Lung (tissue), 16 donors: ENCODE results near the gene SPATA31D1. TPM values are rescaled to one million over a fixed set of nuclear protein-coding genes. Genes with fewer than 3 reads are reported as not detected.
"Not testable (repeated sequence)": the region's sequence is repeated elsewhere in the genome, so short reads cannot be mapped to it uniquely, and the experiment has no call there.

Experiments
- ATAC-seq: fragments of 200-7000 bp; cut with Tn5 transposase; one replicate; pipeline ENCODE4 v1.9.1; 2020; ENCODE audit warnings: moderate number of reproducible peaks; ENCODE audit not compliant: insufficient read depth, low FRiP score
- DNase-seq, 3 donors: peaks; one replicate each; pipeline ENCODE4 v3.0.0-alpha.2; 2013 to 2017
- H3K27ac ChIP-seq, 2 donors: one replicate each; pipeline ENCODE4 v1.5.1; 2013; ENCODE audit warnings: mild to moderate bottlenecking in 2 of 2, moderate library complexity in 2 of 2, control low read depth in 1 of 2, inconsistent platforms in 1 of 2, low read depth in 1 of 2, low read length in 1 of 2
- H3K27me3 ChIP-seq, 3 donors: one replicate each; pipeline ENCODE4 v1.5.1; 2013; ENCODE audit warnings: low read length in 2 of 3; ENCODE audit not compliant: control insufficient read depth in 3 of 3, insufficient read depth in 3 of 3
- H3K36me3 ChIP-seq, 4 donors: one replicate each; pipeline ENCODE4 v1.5.1; 2013; ENCODE audit warnings: low read length in 4 of 4, mild to moderate bottlenecking in 1 of 4, moderate library complexity in 1 of 4; ENCODE audit not compliant: control insufficient read depth in 4 of 4, insufficient read depth in 4 of 4
- H3K4me1 ChIP-seq, 5 donors: one replicate each; pipeline ENCODE4 v1.5.1; 2013; ENCODE audit warnings: low read length in 5 of 5, mild to moderate bottlenecking in 2 of 5, moderate library complexity in 1 of 5; ENCODE audit not compliant: control insufficient read depth in 5 of 5, insufficient read depth in 5 of 5
- H3K4me3 ChIP-seq: one replicate; pipeline ENCODE4 v1.5.1; 2013; ENCODE audit warnings: mild to moderate bottlenecking, control low read depth, moderate library complexity
- H3K9ac ChIP-seq, 2 donors: one replicate each; pipeline ENCODE4 v1.5.1; 2013; ENCODE audit warnings: low read length in 2 of 2, control low read depth in 1 of 2; ENCODE audit not compliant: insufficient read depth in 1 of 2
- H3K9me3 ChIP-seq, 4 donors: one replicate each; pipeline ENCODE4 v1.5.1; 2013; ENCODE audit warnings: low read length in 3 of 4, mild to moderate bottlenecking in 1 of 4, moderate library complexity in 1 of 4; ENCODE audit not compliant: control insufficient read depth in 4 of 4, insufficient read depth in 3 of 4
- WGBS, 2 donors: extraction: QIAGEN DNeasy Blood & Tissue Kit; methylation state at CpG; one replicate each; pipeline ENCODE4 v1.1.7; 2013; 5-methylcytosine and 5-hydroxymethylcytosine counted together
- long read RNA-seq, 5 donors: transcript quantifications; one replicate each; lab custom pipeline, GENCODE V29; 2026
- polyA plus RNA-seq, 2 donors: library from polyadenylated mRNA; stranded (reverse); fragments of 200-250 nt; gene quantifications; one replicate each; pipeline ENCODE4 v1.2.1, GENCODE V29; 2013
- total RNA-seq, 2 donors: library from RNA; depleted of rRNA in 1 of 2; stranded (reverse); fragments of >200 nt in 1 of 2; gene quantifications; one replicate each; pipeline ENCODE4 v1.2.1, GENCODE V29; 2014 to 2021
- TF ChIP-seq, protein P1 (sequence below): IDR thresholded peaks from 2 replicates; pipeline ENCODE4 v1.5.1; 2012; ENCODE audit warnings: mild to moderate bottlenecking; ENCODE audit errors: control extremely low read depth, extremely low read depth
- donor health status: control.
- donor health status: control.
- donor health status: Bipolar disorder and iron deficiency.
- donor health status: healthy.
- donor health status: DM: yes; HTN: yes; CAD: no.

SPATA31D1 gene
- total RNA-seq = not detected
- polyA plus RNA-seq = not detected
- long read RNA-seq, donor 1 = 0 reads
- long read RNA-seq, donor 2 = 0 reads
- long read RNA-seq, donor 3 = 0 reads
- long read RNA-seq, donor 4 = 0 reads
- long read RNA-seq, donor 5 = 0 reads

DNA sequence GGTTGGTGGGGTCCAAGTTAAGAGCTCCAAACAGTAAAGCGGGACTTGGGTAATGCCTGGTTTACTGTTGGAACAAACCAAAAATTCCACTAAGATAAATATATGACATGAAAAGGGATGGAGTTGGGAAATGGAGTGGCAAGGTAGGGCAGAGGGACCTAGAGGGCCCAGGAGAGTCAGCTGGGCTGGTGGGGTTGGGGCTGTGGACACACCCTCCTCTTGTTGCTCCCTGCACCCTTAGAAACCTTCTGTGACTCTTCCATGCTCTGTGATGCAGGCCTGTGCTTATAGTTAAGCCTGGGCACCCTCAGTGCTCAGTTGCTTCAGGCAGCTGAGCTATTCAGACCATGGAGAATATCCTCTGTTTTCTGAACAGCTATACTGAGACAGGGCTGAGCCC lies at the start of gene SPATA31D1:
Gene SPATA31D1, plus strand, starts transcription at position 301 of the 400 bp plus-strand sequence. Its CDS starts 47 bp downstream, at position 348.
- not testable (repeated sequence) for H3K27ac ChIP-seq

DNA sequence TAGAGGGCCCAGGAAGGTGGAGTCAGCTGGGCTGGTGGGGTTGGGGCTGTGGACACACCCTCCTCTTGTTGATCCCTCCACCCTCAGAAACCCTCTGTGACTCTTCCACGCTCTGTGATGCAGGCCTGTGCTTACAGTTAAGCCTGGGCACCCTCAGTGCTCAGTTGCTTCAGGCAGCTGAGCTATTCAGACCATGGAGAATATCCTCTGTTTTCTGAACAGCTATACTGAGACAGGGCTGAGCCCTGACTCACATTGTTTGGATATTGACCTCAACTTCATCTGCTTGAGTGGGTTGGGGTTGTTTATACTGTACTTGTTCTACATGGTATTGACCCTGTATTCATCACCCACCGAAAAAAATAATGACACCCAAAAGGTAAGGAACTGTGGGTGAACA lies 45.2 kb upstream of the SPATA31D1 start, which contains the start of gene SPATA31D3:
Gene SPATA31D3, plus strand, starts transcription at position 108 of the 400 bp plus-strand sequence. Its CDS starts 86 bp downstream, at position 194.
- not testable (repeated sequence) for H3K27ac ChIP-seq, H3K4me1 ChIP-seq, H3K9ac ChIP-seq, H3K4me3 ChIP-seq, ATAC-seq, DNase-seq, H3K27me3 ChIP-seq, H3K9me3 ChIP-seq, H3K36me3 ChIP-seq
- WGBS, 2 donors = no CpG with 5 or more reads among the region's 2 CpGs

More for the DNA sequence above, at the start of gene SPATA31D1:
- H3K36me3 ChIP-seq, H3K9me3 ChIP-seq, H3K4me1 ChIP-seq, DNase-seq, H3K4me3 ChIP-seq, H3K27me3 ChIP-seq, H3K9ac ChIP-seq, ATAC-seq: not testable (repeated sequence)
- 96 to 98% methylated on average over 1 of the region's 1 CpG for WGBS, 2 donors

DNA sequence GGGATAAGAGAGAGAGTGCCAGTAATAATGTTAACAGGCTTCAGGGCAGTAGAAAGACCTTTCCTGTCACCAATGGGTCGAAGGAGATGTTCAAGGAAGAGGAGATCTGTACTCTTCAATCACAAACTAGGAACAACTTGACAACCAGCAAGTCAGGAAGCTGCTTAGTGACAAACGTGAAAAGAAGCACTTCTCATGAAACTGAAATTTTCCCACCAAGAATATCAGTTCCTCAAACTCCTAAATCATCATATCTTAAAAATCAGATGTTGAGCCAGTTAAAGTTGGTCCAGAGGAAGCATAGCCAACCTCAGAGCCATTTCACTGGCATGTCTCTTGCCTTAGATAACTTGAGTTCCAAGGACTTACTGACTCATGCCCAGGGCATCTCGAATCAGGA lies 39.9 kb upstream of the SPATA31D1 start:
- ATAC-seq, DNase-seq, H3K4me3 ChIP-seq, H3K27ac ChIP-seq, H3K9ac ChIP-seq, H3K27me3 ChIP-seq, H3K36me3 ChIP-seq, H3K9me3 ChIP-seq, H3K4me1 ChIP-seq: not testable (repeated sequence)
- 80 to 93% methylated on average over 1 of the region's 3 CpGs for WGBS, 2 donors

DNA sequence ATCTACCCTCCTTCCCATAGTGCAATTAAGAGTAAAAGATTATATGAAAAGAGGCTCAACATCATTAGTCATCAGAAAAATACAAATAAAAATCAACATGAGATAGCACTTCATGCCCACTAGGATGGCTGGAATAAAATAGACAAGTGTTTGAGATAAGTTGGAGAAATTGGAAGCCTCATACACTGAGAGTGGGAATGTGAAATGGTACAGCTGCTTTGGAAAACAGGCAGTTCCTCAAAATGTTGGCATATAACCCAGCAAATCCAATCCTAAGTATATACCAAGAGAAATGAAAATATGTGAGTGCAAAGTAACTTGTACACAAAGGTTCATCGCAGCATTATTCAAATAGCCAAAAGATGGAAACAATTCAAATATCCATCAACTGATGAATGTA lies 35.5 kb upstream of the SPATA31D1 start:
- DNase-seq (peak in 2 of 3 donors; percentile 61 to 66), ATAC-seq (no peak)
- Histone ChIP-seq H3K27me3 (no peaks in the 10 kb centered on the region), H3K9ac (no peak overlapping the region), H3K4me3 (no peak overlapping the region), H3K4me1 (no peaks in the 10 kb centered on the region), H3K9me3 (peaks cover 0 to 9% (median 6%) of the 10 kb centered on the region in 4 donors), H3K36me3 (no peaks in the 10 kb centered on the region), H3K27ac (no peak overlapping the region)
- TF ChIP-seq, protein P1, sequence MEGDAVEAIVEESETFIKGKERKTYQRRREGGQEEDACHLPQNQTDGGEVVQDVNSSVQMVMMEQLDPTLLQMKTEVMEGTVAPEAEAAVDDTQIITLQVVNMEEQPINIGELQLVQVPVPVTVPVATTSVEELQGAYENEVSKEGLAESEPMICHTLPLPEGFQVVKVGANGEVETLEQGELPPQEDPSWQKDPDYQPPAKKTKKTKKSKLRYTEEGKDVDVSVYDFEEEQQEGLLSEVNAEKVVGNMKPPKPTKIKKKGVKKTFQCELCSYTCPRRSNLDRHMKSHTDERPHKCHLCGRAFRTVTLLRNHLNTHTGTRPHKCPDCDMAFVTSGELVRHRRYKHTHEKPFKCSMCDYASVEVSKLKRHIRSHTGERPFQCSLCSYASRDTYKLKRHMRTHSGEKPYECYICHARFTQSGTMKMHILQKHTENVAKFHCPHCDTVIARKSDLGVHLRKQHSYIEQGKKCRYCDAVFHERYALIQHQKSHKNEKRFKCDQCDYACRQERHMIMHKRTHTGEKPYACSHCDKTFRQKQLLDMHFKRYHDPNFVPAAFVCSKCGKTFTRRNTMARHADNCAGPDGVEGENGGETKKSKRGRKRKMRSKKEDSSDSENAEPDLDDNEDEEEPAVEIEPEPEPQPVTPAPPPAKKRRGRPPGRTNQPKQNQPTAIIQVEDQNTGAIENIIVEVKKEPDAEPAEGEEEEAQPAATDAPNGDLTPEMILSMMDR = no peak
- WGBS, 2 donors = 83 to 94% methylated on average over 1 of the region's 1 CpG

DNA sequence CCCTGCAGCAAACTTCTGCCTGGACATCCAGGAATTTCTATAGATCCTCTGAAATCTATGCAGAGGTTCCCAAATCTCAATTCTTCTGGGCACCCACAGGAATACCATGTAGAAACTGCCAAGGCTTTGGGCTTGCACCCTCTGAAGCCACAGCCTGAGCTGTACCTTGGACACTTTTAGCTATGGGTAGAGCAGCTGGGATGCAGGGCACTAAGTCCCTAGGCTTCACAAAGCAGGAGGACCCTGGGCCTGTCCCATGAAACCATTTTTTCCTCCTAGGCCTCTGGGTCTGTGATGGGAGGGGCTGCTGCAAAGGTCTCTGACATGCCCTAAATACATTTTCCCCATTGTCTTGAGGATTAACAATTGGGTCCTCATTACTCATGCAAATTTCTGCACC lies 32.9 kb upstream of the SPATA31D1 start:
- no peak overlapping the region for H3K9ac ChIP-seq
- TF ChIP-seq, protein P1 = no peak
- H3K4me3 ChIP-seq = no peak overlapping the region
- no peak for ATAC-seq
- H3K9me3 ChIP-seq = peaks cover 0 to 7% (median 6%) of the 10 kb centered on the region in 4 donors
- no peaks in the 10 kb centered on the region for H3K27me3 ChIP-seq
- no peak for DNase-seq
- H3K36me3 ChIP-seq = no peaks in the 10 kb centered on the region
- no peak overlapping the region for H3K27ac ChIP-seq
- no peaks in the 10 kb centered on the region for H3K4me1 ChIP-seq
